Heart left ventricle (tissue), 16 donors: ENCODE results near the gene DDC. TPM values are rescaled to one million over a fixed set of nuclear protein-coding genes. Genes with fewer than 3 reads are reported as not detected.

Experiments
- ATAC-seq, 4 donors: fragments of 200-7000 bp; cut with Tn5 transposase; one replicate each; pipeline ENCODE4 v1.9.1; 2020 to 2022; ENCODE audit warnings: moderate library complexity in 4 of 4, mild to moderate bottlenecking in 3 of 4, moderate number of reproducible peaks in 1 of 4
- DNase-seq, 5 donors: peaks; one replicate each; pipeline ENCODE4 v3.0.0-alpha.2; 2020
- H3K27ac ChIP-seq, 12 donors: fragments of 200-600 bp; sonication (generic) in 4 of 12; one replicate each; pipeline versions ENCODE4 v1.5.0 to v1.8.0; 2016 to 2022; ENCODE audit warnings: mild to moderate bottlenecking in 2 of 12
- H3K27me3 ChIP-seq, 9 donors: fragments of 200-600 bp; sonication (generic) in 2 of 9; one replicate each; pipeline versions ENCODE4 v1.5.1 to v1.8.0; 2016 to 2022; ENCODE audit warnings: mild to moderate bottlenecking in 3 of 9
- H3K36me3 ChIP-seq, 9 donors: fragments of 200-600 bp; sonication (generic) in 2 of 9; one replicate each; pipeline versions ENCODE4 v1.5.0 to v1.8.0; 2018 to 2022; ENCODE audit warnings: mild to moderate bottlenecking in 2 of 9
- H3K4me1 ChIP-seq, 12 donors: fragments of 200-600 bp; sonication (generic) in 4 of 12; one replicate each; pipeline versions ENCODE4 v1.5.0 to v1.8.0; 2016 to 2022; ENCODE audit warnings: mild to moderate bottlenecking in 3 of 12
- H3K4me3 ChIP-seq, 12 donors: fragments of 200-600 bp; sonication (generic) in 4 of 12; one replicate each; pipeline versions ENCODE4 v1.5.0 to v1.8.0; 2017 to 2022; ENCODE audit warnings: mild to moderate bottlenecking in 9 of 12, moderate library complexity in 4 of 12
- H3K9me3 ChIP-seq, 12 donors: fragments of 200-600 bp; sonication (generic) in 4 of 12; one replicate each; pipeline versions ENCODE4 v1.5.0 to v1.8.0; 2016 to 2022; ENCODE audit warnings: mild to moderate bottlenecking in 1 of 12
- CTCF ChIP-seq, 12 donors: fragments of 200-600 bp; sonication (generic) in 4 of 12; IDR thresholded peaks; one replicate each; pipeline versions ENCODE4 v1.5.0 to v1.8.0; 2018 to 2022; ENCODE audit warnings: antibody characterized with exemption in 12 of 12, mild to moderate bottlenecking in 5 of 12
- POLR2A ChIP-seq, 2 donors: fragments of 450-650 bp; IDR thresholded peaks; one replicate each; pipeline ENCODE4 v1.6.1; 2017; ENCODE audit warnings: antibody characterized with exemption in 2 of 2, mild to moderate bottlenecking in 2 of 2, moderate library complexity in 2 of 2
- WGBS, 4 donors: extraction: QIAGEN DNeasy Blood & Tissue Kit in 2 of 4; methylation state at CpG; one replicate each; pipeline versions ENCODE4 v1.1.5 to v1.1.7; 2013 to 2018; 5-methylcytosine and 5-hydroxymethylcytosine counted together
- intact Hi-C, 10 donors: fragments of 100-400 bp; cut with DNase I; formaldehyde crosslinking; loops; one replicate each; pipeline versions ENCODE4 v1.11.1 to v1.14.2; 2022
- polyA plus RNA-seq, 2 donors: library from polyadenylated mRNA; stranded (reverse); fragments of 200-250 nt; gene quantifications; one replicate each; pipeline ENCODE4 v1.2.3, GENCODE V29; 2013
- total RNA-seq, 9 donors: library from RNA; depleted of rRNA in 2 of 9; stranded (reverse); fragments of >200 nt in 2 of 9; fragmentation: NEBNext Ultra II Directional in 3 of 9; extraction: Animal tissue kit (Norgen Biotek cat#: 25700) in 3 of 9; gene quantifications; one replicate each; pipeline versions ENCODE4 v1.1.0 to v1.2.4, GENCODE V29; 2016 to 2023
- donor health status: ischemic (EF 13 %, LVEDD 7.1; RV severe dilation, severe dysfunction).
- donor health status: healthy with polysubstance abuse.
- donor health status: DM: no; HTN: yes; CAD: no.
- donor health status: DM: no; HTN: no; CAD: no.
- donor health status: ischemic (EF 25% LVEDD 6.9; RV normal size, moderate dysfunction).
- donor health status: ischemic (EF 25% LVEDD 5.7; RV mildly dilated, moderate dysfunction).
- donor health status: healthy.
- donor health status: DM: yes; HTN: yes; CAD: no.
- donor health status: ischemic (EF 35%, LVEDD 5.7; RV mildly dilated, moderate dysfunction).
- donor health status: nonischemic (EF 11% LVEDD 7.7; RV severe dilation, severe dysfunction).
- donor health status: DM: yes; HTN: yes; CAD: no.
- donor health status: PGD.
- donor health status: ischemic (EF 29% LVEDD 5.4; RV normal size, mild dysfunction).
- donor health status: nonischemic (EF 23%, LVEDD 6.1; RV moderate dilation, normal function).

DDC gene
- total and polyA plus RNA-seq, 11 donors: 0.08 TPM; not detected in 10

GRCh38 chr7:50589364-50589763, 24.2 kb upstream of the DDC start:
- 75 to 88% (median 81%) methylated on average over 2 of the region's 2 CpGs for WGBS, 4 donors

DNA sequence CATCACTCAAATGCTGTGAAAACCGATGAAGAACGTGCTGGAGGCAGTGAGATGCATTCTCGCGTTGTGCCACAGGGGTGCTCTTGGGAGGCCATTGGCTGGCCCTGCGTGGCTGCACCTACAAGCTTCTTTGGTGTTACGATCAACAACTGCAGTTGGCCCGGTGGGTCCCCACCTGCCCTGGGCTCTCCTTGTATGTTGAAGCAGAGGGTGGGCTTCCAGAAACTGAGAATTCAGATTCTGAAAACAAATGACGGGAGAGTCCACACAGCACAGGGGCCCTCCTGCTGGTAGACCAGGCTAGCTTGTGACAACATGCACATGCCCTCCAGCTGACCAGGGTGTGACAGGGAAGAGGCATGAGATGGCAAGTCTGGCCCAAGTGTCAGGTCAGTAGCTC, 23.7 kb upstream of the DDC start:
- Histone ChIP-seq H3K4me3 (no peak overlapping the region), H3K36me3 (peaks cover 0 to 33% (median 22%) of the 10 kb centered on the region in 9 donors), H3K4me1 (no peaks in the 10 kb centered on the region), H3K9me3 (peaks cover 0 to 7% (median 0%) of the 10 kb centered on the region in 12 donors), H3K27me3 (no peaks in the 10 kb centered on the region), H3K27ac (no peak overlapping the region)
- 77 to 83% (median 79%) methylated on average over 8 of the region's 8 CpGs for whole genome bisulfite sequencing, 4 donors
- ATAC-seq: peak in 1 of 4 donors; percentile 8
- no peak for TF ChIP-seq POLR2A (IDR thresholded peaks at IDR 0.05)
- peak in 1 of 12 donors; percentile 10 for TF ChIP-seq CTCF (IDR thresholded peaks at IDR 0.05)
- DNase-seq: no peak
- intact Hi-C loops: no loop called here

More at GRCh38 chr7:50589364-50589763, 24.2 kb upstream of the DDC start:
- Histone ChIP-seq H3K36me3 (peaks cover 0 to 37% (median 26%) of the 10 kb centered on the region in 9 donors), H3K4me3 (no peak overlapping the region), H3K27ac (no peak overlapping the region), H3K9me3 (peaks cover 0 to 2% (median 0%) of the 10 kb centered on the region in 12 donors), H3K4me1 (no peaks in the 10 kb centered on the region), H3K27me3 (no peaks in the 10 kb centered on the region)
- no peak for DNase-seq
- intact Hi-C loops: no loop called here
- TF ChIP-seq POLR2A (IDR thresholded peaks at IDR 0.05) (no peak), CTCF (IDR thresholded peaks at IDR 0.05) (no peak)
- no peak for ATAC-seq

DNA sequence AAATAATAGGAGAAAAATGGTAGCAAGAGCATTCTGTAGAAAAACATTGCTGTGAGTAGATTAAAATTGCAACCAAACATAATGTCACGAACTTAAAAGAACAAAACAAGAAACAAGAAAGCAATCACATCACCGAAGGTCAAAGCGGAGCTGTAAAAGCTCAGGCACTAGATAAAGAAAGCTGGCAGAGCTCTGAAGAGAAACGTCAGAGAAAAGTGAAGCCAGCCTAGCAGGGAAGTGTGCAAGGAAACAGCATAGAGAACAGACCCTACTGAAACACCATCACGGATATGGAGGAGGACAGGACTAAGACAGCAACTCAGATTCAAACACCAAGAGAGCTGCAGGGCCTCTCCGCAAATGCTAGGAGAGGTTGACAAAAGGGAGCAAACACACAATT, 22.5 kb upstream of the DDC start:
- 63 to 73% (median 69%) methylated on average over 6 of the region's 6 CpGs for WGBS, 4 donors
- peaks cover 0 to 19% (median 7%) of the 10 kb centered on the region in 12 donors for H3K9me3 ChIP-seq
- H3K27me3 ChIP-seq: no peaks in the 10 kb centered on the region
- no peak for TF ChIP-seq POLR2A (IDR thresholded peaks at IDR 0.05)
- TF ChIP-seq CTCF (IDR thresholded peaks at IDR 0.05): no peak
- H3K4me3 ChIP-seq: no peak overlapping the region
- intact Hi-C loops: no loop called here
- H3K36me3 ChIP-seq: peaks cover 0 to 21% (median 10%) of the 10 kb centered on the region in 9 donors
- ATAC-seq (peak in 2 of 4 donors; percentile 33 to 51), DNase-seq (no peak)
- no peak overlapping the region for H3K27ac ChIP-seq
- H3K4me1 ChIP-seq: no peaks in the 10 kb centered on the region

- TF ChIP-seq CTCF (IDR thresholded peaks at IDR 0.05) (no peak), POLR2A (IDR thresholded peaks at IDR 0.05) (no peak)
- ATAC-seq: no peak
- WGBS, 4 donors: 82 to 90% (median 88%) methylated on average over 4 to 5 of the region's 5 CpGs
- H3K4me1 ChIP-seq: no peaks in the 10 kb centered on the region
- H3K27me3 ChIP-seq: no peaks in the 10 kb centered on the region
- H3K4me3 ChIP-seq: no peak overlapping the region
- intact Hi-C loops: no loop called here
- H3K27ac ChIP-seq: no peak overlapping the region
- H3K36me3 ChIP-seq: no peaks in the 10 kb centered on the region
- no peak for DNase-seq
- H3K9me3 ChIP-seq: peaks cover 0 to 22% (median 7%) of the 10 kb centered on the region in 12 donors
Observed at GRCh38 chr7:50584793-50585408, 19.7 kb upstream of the DDC start.
